GM21737 (cell line): ENCODE results near the gene SUGCT.

ENCODE experiments used
- ATAC-seq: cut with Tn5 transposase; IDR thresholded peaks from one replicate; pipeline ENCODE4 v1.9.1; 2021; ENCODE audit warnings: mild to moderate bottlenecking, moderate library complexity; ENCODE audit not compliant: unreplicated experiment

Gene SUGCT

GRCh38 chr7:40507166-40507565 lies 372.4 kb downstream of the SUGCT start:
- ATAC-seq = no peak

- no peak for ATAC-seq
These were observed 374.6 kb downstream of the SUGCT start for GRCh38 chr7:40509287-40509996.

GRCh38 chr7:40516376-40516775 lies 381.6 kb downstream of the SUGCT start:
- ATAC-seq = no peak

- no peak for ATAC-seq
These were observed 384.2 kb downstream of the SUGCT start for GRCh38 chr7:40519009-40519408.

- no peak for ATAC-seq
These were observed 386.4 kb downstream of the SUGCT start for GRCh38 chr7:40520986-40521738.

- no peak for ATAC-seq
These were observed 391.0 kb downstream of the SUGCT start for GRCh38 chr7:40525764-40526163.

GRCh38 chr7:40526951-40527715 lies 392.3 kb downstream of the SUGCT start:
- ATAC-seq = no peak

GRCh38 chr7:40527723-40528122 lies 392.9 kb downstream of the SUGCT start:
- ATAC-seq = no peak

- no peak for ATAC-seq
These were observed 395.5 kb downstream of the SUGCT start for GRCh38 chr7:40530292-40530691.

- ATAC-seq = no peak
These were observed 397.2 kb downstream of the SUGCT start for GRCh38 chr7:40531956-40532355.

- no peak for ATAC-seq
These were observed 400.9 kb downstream of the SUGCT start for GRCh38 chr7:40535678-40536077.

GRCh38 chr7:40536421-40536820 lies 401.6 kb downstream of the SUGCT start:
- ATAC-seq = no peak

- ATAC-seq = no peak
These were observed 403.5 kb downstream of the SUGCT start for GRCh38 chr7:40538281-40538680.

- ATAC-seq = no peak
These were observed 406.5 kb downstream of the SUGCT start for GRCh38 chr7:40541336-40541735.

- no peak for ATAC-seq
These were observed 408.4 kb downstream of the SUGCT start for GRCh38 chr7:40542982-40543741.

GRCh38 chr7:40544221-40544723 lies 409.5 kb downstream of the SUGCT start:
- ATAC-seq = no peak

- no peak for ATAC-seq
These were observed 410.1 kb downstream of the SUGCT start for GRCh38 chr7:40544871-40545303.

- ATAC-seq = no peak
These were observed 410.9 kb downstream of the SUGCT start for GRCh38 chr7:40545739-40546138.

GRCh38 chr7:40546616-40547501 lies 412.1 kb downstream of the SUGCT start:
- ATAC-seq = no peak
